GM18508 (cell line): ENCODE measurements around the gene WHRN.

Experiments
- ATAC-seq: cut with Tn5 transposase; IDR thresholded peaks from one replicate; pipeline ENCODE4 v1.9.1; 2021; ENCODE audit warnings: moderate number of reproducible peaks; ENCODE audit not compliant: insufficient read depth, unreplicated experiment

WHRN gene

DNA sequence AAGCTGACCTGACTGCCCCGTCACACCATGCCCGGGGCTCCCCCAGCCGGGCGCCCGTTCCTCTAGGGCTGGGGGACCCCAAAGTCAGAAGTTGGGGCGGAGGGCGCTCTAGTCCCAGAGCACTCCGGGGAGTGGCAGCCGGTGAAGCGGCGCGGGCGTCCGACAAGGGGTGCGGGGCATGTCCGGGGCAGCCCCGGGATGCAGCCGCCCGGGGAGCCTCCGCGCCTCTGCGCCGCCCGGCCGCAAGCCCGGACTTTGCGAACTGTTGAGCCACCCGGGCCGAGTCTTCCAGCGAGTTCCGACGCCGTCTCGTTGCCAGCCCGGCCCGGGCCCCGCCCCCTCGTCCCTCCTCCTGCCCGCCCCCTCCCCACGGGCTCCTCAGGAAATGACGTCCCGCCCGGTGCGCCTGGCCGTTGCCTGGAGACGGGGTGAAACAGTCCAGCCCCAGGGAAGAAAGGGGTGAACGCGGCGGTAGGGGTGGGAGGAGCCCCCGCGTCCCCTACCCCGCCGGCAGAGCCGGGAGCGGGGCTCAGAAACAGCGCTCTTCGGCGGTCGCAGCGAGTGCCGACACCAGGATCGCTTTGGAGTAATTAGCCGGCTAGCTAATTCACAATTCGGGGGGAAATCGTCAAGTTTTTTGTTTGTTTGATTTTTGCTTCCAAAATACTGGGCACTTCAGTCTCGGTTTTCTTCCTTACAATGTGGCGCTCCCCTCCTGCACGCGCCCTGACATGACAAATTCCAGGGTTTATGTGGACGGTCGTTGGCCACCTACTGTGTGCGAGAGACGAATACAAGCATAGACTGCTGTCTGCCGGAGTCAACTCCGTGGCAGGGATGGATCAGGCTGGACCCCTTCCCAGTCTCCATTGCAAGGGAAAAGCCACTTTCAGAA is at the start of gene WHRN:
TSS of gene WHRN (minus strand) at position 287 of the 895 bp plus-strand sequence. CDS start 672 bp downstream, outside the sequence.
- no peak for ATAC-seq

DNA sequence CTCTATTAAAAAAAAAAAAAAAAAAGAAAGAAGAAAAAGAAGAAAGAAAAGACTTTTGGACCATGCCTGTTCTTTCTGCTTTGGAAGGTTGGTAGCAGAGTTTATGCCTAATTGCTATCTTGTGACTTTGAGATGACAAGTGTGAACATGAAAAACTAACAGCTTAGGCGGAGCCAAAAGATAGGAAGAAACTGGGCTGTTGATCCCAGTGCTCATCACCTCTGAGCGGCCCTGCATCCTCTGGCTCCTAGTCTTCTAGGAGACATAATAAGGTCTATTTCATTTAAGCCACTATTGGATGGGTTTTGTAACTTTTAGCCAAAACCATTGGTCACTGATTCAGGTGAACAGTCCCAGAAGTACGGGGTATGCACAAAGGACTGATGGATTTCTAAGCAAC is 47.9 kb upstream of the WHRN start:
- ATAC-seq: no peak

DNA sequence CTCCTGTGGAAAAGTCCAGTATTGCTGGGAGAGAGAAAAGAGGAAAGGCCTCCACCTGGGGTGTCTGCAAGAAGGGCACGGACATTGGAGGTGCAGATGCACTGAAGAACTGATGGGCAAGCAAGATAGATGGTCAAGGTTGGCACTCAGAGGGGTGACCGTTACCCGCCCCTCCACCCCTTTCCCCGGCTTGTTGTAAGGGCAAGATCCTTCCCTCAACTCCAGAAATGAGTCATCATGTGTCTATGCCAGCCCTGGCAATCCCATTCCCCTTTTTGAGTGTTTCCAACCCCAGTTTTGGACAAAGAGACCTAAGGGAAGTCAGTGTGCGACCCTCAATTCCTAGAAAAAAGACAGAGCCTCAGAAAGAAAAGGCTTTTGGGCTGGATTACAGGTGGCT is 47.4 kb upstream of the WHRN start:
- no peak for ATAC-seq

DNA sequence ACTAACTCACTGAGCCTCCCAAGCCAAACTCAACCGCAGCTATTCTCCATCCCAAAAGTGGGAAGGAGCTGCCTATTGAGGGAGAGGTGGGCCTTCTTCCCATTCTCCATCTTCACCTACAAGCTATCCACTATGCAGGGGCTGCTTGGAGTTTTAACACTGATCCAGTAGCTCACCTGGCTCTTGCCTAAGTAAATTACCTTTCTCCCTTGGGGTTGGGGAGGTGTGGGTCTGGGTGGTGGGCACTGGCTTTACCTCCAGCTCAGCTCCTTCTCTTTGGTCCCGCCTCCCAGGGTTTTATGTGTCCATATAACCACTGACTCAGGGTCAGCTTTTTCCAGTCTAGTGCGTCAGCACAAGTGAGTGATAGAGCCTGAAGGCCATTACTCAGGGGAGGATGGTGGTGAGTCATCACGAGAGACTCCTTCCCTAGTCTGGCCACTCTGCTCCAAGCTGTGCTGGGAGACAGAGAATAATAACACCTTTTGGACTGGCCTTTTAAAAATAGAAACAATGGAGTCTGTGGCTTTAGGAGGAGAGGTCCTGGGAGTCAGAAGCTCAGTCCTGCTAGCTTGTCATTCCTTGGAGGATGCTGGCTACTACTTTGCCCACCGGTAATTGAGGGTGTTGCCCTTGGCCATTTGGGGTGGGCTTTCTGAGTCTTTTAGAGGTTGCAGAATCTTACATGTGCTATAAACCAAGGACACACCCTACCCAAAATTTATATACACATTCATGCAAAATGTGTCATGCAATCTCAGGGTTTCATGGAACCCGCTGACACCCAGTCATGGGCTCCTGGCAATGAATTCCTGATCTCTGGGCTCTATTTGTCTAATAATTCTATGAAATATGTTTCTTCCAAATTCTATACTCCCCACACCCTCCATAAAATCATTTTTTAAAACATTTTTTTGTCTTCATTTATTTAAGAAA is 46.7 kb upstream of the WHRN start:
- no peak for ATAC-seq

DNA sequence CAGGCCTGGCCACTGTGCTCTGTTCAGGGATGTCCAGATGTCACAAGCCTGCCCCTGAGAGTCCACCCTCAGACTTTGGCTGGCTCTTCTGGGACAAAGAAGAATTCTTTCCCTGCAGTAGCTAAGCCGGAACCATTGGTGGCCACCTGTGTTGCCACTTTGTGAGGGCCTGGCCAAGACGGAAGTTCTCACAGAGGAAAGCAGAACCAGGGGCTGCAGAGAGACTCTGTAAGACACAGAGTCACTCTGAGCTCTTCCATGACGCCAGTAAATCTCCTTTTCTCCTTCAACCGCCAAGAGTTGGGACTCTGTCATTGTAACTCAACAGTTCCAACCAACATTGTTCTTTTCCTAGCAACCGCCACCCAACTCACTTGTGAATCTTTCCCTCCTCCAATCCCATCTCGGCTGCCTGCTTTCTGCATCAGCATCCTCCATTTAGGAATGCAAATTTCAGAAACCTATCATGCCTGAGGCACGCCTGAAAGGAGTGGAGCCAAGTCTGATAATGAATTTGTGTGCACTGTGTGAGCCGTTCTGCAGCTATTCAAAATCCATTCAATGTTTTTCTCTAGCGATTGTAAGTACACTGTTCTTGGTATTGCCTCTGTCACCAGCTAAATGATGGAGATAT is 44.5 kb upstream of the WHRN start:
- ATAC-seq: no peak

DNA sequence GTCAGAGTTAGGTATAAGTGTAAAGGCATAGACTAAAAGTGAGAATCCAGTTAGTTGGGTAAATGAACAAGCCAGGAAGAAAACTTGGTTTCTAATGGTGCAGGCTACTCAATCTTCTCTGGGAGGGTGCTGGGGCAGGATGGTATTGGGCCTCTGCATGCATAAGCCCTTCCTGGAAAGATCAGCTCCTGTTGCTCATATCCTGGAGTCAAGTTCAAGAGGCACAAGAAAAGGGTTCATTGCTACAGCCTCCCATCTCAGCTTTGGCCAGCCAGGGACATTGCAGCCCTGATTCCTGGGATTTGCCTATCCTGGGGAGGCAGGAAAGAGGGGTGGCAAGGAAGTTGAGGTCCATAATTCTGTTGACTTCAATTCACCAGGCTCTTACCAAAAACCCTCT is 41.6 kb upstream of the WHRN start:
- ATAC-seq: no peak

DNA sequence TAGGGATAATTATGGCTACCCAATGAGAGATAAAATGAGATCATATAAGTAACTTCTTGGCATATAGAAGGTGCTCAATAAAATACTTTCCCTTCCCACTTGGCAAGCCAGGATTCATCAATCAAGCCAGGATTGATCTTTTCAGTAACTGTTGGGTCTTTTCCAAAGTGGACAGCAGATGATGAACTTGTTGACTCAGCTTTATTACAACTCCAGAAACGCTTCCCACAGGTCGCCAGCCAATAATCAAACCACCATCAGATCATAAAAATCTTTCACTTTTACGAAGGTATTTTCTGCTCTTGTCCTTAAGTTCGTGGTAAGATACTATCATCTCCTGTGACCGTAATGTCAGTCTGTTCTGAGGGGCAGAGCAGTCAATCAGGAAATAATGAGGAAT is 39.8 kb upstream of the WHRN start:
- no peak for ATAC-seq

DNA sequence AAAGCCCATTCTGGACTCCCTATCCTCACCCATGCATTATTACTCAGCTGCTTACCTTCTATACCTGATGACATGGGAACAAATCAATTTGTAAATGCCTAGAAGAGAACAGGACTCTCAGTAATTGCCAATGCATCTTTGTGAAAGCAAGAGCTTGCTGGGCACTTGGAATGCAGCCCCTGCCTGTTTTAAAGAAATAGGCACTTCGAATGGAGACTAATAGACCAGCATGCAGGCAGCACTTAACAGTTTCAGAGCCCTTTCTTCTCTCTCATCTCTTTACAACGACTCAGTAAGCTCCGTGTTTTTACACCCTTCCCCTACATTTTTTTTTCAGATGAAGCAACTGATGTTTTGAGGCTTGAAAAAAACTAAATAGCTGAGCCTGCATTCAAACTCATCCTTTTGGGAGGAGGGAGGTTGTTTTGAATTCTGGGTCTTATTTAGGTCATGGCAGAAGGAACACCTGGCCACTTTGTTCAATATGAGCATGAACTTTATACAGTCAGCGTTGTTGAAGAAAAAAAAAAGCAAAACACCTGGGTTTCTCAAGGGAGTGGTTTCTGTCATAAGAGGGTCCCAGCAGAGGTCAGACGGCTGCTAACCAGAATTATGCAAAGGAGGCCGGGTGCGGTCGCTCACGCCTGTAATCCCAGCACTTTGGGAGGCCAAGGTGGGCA is 34.6 kb upstream of the WHRN start:
- ATAC-seq: no peak

DNA sequence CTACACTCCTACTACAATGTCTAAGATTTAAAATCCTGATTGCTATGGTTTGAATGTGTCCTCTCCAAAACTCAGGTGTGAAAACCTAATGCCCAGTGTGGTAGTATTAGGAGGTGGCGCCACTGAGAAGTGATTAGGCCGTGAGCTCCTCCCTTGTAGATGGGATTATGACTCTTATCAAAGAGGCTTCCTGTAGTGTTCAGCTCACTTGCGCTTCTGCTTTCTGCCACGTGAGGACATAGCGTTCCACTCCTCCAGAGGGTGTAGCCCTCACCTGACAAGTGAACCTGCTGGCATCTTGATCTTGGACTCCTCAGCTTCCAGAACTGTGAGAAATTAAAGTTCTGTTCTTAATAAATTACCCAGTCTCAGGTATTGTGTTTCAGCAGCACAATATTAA is 33.0 kb upstream of the WHRN start:
- no peak for ATAC-seq

DNA sequence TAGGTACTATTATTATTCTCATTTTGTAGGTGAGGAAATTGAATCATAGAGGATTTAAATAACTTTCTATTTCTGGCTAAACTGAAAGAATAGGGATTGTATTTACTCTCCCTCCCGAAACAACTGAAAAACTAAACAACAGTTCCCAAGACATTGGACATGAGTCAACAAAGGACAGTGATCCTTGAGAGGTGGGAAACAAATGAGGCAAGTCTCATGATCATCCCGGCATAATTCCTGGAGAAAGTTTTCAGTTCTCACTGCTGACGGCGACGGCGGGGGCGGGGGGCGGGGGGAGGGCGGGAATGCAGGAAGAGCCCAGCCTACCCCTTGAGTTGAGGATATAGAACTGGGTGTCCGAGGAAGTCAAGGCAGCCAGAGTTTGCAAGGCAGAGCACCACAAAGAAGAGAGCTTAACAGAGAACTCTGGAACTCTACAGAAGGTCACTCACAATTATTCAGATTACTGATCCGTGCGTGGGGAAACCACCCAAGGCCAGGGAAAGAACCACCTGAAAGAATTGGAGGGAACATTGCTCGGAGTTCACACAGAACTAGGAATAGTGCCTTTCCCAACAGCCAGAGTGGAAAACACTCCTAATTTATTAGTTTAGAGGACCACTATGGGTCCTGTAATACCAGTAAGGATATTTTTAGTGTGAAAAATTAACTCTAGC is 27.4 kb upstream of the WHRN start:
- ATAC-seq: no peak

DNA sequence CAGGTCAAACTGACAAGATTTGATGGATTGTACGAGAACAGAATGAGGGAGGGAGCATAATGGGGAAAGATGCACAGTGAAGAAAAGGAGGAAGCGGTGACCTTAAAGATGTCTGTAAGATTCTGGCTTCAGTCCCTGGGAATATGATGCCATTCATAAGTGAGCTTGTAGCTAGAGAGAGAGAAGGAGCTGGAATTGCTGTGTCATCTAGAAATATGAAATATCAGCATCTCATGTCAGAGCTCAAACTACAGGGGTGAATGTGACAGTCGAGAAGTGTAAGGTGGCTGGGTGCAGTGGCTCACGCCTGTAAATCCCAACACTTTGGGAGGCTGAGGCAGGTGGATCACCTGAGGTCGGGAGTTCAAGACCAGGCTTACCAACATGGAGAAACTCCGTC is 24.0 kb upstream of the WHRN start:
- ATAC-seq: no peak

DNA sequence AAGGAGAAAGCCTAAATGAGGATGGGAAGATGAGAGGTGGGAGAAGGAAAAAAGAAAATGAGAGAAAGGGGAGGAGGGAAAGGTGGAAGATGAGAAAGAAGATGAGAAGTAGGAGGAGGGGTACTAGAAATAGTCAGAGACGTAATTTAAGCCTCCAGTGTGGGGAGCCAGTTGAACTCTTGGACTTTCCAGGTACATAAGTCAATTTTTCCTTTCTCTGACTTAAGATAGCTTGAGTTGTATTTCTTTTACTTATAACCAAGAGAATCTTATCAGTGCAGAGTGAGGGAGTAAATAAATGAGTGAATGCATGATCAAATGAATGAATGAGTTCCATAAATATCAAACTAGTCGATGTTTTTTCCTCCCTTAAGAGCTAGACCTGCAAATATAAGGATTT is 21.5 kb upstream of the WHRN start:
- ATAC-seq: no peak

DNA sequence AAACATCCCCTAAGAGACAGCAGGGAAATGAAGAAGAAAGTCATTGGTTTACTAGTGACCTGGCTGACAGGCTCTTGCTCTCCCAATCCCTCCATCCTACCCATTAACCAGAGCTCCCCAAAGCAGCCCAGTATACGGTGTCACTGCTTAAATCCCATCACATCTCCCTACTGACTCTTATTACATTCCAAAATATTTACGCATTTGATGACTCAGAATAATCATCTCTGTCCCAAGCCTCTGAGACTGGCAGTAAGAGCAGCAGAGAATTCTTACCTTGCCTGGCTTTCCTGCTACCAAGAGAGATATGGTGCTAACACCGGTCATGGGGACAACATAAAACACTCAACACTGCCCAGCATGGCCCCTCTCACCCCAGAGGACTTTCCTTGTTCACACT is 20.2 kb upstream of the WHRN start:
- no peak for ATAC-seq

DNA sequence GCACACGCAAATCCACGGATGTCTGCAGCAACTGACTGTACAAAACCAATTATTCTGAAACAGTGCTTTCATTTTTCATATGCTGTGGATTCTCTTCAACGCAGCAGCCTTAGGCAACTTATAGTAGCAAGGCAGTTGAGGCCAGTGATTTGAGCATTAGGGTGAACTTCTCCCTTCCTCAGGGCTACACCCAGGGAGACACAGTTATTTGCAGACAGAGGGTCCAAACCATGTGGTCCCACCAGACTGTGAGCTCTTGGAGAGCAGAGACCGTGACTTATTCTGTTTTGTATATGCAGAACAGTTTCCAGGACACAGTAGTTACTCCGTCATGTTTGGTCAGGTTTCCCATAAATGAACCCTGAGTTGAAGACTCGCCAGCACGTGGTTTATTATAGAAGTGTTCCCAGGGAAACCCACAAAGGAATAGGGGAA is 19.0 kb upstream of the WHRN start:
- no peak for ATAC-seq

DNA sequence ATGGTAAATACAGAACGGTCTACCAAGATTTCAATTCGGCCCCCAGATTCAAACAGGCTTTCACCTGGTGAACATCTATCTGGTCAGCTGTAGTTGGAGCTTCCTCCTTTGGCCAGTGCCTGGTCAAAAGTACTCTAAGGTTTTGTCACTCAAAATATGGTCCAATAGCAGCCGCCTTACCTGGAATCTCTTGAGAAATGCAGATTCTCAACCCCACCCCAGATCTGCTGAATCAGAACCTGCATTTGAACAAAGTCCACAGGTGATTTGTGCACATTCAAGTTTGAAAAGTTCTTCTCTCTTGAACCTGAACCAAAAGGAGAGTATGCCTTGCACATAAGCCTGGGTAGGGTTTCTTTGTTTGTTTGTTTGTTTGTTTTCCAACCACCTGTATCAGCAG is 17.6 kb upstream of the WHRN start:
- no peak for ATAC-seq

DNA sequence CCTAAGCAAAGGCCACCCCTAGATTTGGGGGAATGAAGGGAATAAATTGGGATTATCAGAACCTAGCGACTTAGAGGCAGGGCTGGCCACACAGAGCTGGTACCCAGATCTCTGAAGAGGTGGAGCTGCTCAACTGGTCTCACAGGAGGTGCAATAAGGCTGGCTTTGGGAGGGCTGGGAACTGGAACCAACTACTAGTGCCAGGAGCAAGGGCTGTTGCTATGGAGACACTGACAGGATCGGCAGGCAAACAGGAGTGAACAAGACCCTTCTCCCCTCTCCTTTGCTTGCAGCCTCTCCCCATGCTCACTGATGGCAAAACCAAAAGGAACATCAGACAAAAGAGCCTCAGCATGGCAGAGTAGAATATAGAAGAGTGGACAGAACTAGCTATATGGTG is 17.0 kb upstream of the WHRN start:
- ATAC-seq: no peak

DNA sequence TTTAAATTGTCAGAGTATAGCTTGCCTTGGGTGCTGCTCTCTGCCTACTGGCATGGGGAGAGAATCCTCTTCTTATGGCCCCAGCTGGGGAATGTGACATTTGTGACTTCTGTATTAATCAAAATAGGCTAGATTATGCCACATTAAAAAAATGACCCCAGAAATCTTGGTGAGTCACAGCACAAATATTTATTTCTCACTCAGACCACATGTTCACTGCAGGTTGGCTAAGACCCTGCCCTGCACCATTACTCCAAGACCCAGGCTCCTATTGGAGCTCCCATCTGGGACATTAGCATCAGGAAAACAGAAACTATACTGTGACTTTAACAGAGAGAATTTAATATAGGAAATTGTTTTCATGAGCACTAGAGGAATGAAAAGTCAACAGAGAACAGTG is 16.6 kb upstream of the WHRN start:
- no peak for ATAC-seq

DNA sequence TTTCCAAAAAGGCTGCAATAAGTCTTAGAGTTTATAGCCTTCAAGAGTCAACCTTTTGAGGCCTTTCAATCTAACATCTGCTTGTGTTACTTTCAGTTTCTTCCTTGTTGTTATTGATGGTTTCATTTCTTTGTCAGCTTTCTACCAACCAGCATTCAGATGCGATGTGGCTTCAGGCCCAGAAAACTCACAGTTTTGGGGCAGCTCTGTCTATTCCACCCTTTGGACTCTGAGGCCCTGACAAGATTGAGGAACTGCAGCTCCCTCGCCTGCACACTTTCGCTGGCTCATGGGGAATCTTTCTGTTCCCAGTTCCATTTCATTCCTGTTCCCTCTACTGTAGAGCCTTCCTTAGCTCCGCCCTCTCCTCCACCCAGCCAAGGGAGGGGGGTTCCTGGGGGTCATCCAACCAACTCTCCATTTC is 13.3 kb upstream of the WHRN start:
- peak; percentile 70 for ATAC-seq

DNA sequence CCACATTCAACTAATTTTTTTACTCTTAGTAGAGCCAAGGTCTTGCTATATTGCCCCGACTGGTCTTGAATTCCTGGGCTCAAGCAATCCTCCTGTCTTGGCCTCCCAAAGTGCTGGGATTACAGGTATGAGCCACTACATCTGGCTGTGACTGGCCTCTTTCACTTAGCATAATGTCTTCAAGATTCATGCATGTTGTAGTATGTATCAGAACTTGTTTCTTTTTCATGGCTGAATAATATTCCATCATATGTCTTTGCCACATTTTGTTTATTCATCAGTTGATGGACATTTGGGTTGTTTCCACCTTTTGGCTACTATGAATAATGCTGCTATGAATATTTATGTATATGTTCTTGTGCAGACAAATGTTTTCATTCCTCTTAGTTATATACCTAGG is 12.8 kb upstream of the WHRN start:
- ATAC-seq: no peak

DNA sequence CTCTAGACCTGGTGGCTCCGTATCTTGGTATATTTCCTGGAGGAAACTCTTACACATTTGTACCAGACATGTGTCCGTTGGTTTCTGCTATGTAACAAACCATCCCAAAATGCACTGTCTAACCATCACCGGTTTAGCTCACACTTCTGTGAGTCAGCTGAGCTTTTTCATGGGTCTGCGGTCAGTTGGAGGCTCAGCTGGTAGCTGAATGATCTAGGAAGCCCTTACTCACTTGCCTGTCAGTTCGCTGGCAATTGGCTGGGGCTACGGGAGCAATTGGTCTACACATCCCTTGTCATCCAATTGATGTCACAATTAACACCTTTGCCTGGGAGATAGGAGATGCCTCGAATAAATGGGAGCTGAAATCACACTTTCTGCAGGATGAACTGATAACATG is 11.6 kb upstream of the WHRN start:
- no peak for ATAC-seq
